ENCODE measurements around the gene RBM38. TPM values are rescaled to one million over a fixed set of nuclear protein-coding genes. Genes with fewer than 3 reads are reported as not detected.

The RBM38 gene
- total RNA-seq, 4 donors from 2014 or later = 11.0 to 16.0 (median 12.0) TPM

DNA sequence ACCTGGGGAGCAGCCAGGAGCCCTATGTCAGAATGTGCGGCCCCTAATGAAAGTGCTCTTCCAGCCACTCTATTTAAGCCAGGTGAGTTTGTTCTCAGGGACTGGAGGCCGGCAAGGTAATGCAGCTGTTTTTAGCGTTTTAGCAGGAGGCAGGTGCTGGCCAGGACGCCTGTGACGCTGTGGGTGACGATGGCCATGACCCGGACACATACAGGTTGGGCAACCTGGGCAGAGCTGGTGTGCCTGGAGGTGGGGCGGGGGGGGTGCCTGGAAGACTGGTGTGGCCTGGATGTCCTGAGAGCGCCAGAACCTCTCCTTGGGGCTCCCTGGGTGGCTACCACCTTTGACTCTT, 51.7 kb downstream of the RBM38 start:
- H3K9me3 ChIP-seq = no peaks in the 10 kb centered on the region
- DNase-seq = no peak
- WGBS, 2 donors = 83 to 100% methylated on average over 2 to 9 of the region's 9 CpGs
- intact Hi-C loops (cut with DNase I) = no loop called here
- no peak overlapping the region for H3K4me3 ChIP-seq (replicated peaks in 1 of 3)
- no peak overlapping the region for H3K27ac ChIP-seq
- H3K4me1 ChIP-seq = peaks cover 23 to 32% of the 10 kb centered on the region in 2 donors
- no peaks in the 10 kb centered on the region for H3K36me3 ChIP-seq
- H3K27me3 ChIP-seq = no peaks in the 10 kb centered on the region
- TF ChIP-seq, protein P1, sequence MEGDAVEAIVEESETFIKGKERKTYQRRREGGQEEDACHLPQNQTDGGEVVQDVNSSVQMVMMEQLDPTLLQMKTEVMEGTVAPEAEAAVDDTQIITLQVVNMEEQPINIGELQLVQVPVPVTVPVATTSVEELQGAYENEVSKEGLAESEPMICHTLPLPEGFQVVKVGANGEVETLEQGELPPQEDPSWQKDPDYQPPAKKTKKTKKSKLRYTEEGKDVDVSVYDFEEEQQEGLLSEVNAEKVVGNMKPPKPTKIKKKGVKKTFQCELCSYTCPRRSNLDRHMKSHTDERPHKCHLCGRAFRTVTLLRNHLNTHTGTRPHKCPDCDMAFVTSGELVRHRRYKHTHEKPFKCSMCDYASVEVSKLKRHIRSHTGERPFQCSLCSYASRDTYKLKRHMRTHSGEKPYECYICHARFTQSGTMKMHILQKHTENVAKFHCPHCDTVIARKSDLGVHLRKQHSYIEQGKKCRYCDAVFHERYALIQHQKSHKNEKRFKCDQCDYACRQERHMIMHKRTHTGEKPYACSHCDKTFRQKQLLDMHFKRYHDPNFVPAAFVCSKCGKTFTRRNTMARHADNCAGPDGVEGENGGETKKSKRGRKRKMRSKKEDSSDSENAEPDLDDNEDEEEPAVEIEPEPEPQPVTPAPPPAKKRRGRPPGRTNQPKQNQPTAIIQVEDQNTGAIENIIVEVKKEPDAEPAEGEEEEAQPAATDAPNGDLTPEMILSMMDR (IDR thresholded peaks at IDR 0.05) = no peak
- no peak for TF ChIP-seq POLR2A (IDR thresholded peaks at IDR 0.05)

DNA sequence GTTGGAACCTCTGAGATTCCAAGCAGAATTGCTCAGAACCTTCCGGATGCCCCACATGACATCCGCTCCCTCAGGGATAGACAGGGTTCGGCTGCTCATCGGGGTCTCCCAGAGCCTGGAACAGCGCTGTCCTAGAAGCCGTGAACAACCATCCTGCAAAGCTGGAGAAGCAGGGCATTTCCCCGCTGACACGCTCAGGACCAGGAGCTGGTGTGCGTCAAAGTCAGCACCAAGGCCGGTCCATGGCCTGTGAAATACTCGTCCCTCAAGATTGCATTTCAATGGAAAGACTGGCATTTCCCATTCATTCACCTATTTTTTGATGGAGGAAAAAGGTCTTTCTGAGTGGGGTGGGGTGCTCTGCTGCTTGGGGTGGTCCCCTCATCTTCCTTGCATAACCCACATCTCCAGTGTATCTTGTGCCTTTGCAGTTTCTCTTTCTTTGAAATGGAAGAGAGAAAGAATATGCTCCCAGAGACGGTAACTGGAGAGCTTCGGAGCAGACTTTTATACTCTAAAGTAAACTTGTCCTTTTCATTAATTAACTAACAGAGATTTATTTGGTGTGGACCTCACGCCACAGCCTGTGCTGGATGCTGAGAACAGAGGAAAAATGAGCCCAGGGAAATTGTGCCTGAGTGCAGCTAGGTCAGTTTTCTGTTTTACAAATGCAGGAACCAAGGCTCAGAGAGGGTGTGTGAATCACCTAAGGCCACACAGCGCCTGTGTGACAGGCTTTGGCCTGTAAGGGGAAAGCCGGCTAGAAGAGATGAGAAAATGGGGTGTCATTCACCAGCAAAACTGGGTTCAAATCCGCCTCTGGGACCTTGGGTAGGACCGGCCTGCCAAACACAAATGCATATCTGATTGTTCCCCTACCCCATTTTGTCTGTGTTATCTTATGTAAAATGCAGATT, 52.4 kb downstream of the RBM38 start:
- no peak overlapping the region for H3K4me3 ChIP-seq (replicated peaks in 1 of 3)
- no peak overlapping the region for H3K27ac ChIP-seq
- no peaks in the 10 kb centered on the region for H3K27me3 ChIP-seq
- intact Hi-C loops (cut with DNase I) = no loop called here
- TF ChIP-seq, protein P1 (IDR thresholded peaks at IDR 0.05) = no peak
- TF ChIP-seq POLR2A (IDR thresholded peaks at IDR 0.05) = no peak
- WGBS, 2 donors = 86 to 93% methylated on average over 18 of the region's 18 CpGs
- H3K9me3 ChIP-seq = no peaks in the 10 kb centered on the region
- peaks cover 18 to 25% of the 10 kb centered on the region in 2 donors for H3K4me1 ChIP-seq
- DNase-seq = no peak
- no peaks in the 10 kb centered on the region for H3K36me3 ChIP-seq

DNA sequence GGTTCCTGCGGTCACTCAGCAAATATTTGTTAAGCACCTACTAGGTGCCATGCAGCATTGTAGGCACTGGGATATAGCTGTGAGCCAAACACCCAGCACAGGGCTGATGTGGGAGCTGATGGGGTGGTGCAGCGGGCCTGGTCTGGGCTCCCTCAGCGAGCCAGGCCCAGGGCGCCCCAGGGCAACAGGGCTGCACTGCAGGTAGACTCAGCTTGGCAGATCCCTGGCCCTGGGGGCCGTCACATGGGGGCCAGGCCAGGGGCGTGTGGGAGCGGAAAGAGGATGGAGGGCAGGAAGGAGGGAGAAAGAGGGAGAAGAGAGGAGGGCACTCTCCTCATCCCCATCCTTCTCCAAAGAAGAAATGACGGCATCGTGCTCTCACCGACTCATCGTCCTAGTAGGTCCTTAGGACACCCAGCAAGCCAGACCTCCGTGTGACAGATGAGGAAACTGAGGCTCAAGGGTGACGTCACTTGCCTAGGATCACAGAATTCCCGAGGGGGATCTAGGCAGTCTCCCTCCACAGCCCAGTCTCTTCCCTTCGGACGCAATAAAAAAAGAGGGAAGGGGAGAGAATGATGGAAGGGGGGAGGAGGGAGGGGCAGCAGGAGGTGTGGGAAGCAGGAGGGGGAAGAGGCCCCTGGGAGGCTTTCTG, 53.3 kb downstream of the RBM38 start:
- intact Hi-C loops (cut with DNase I) = no loop called here
- Histone ChIP-seq H3K36me3 (no peaks in the 10 kb centered on the region), H3K4me1 (peaks cover 15 to 21% of the 10 kb centered on the region in 2 donors), H3K27ac (no peak overlapping the region), H3K9me3 (no peaks in the 10 kb centered on the region), H3K4me3 (replicated peaks in 1 of 3) (no peak overlapping the region), H3K27me3 (no peaks in the 10 kb centered on the region)
- TF ChIP-seq, protein P1 (IDR thresholded peaks at IDR 0.05) = no peak
- TF ChIP-seq POLR2A (IDR thresholded peaks at IDR 0.05) = no peak
- 77 to 78% methylated on average over 16 of the region's 16 CpGs for WGBS, 2 donors
- no peak for DNase-seq

DNA sequence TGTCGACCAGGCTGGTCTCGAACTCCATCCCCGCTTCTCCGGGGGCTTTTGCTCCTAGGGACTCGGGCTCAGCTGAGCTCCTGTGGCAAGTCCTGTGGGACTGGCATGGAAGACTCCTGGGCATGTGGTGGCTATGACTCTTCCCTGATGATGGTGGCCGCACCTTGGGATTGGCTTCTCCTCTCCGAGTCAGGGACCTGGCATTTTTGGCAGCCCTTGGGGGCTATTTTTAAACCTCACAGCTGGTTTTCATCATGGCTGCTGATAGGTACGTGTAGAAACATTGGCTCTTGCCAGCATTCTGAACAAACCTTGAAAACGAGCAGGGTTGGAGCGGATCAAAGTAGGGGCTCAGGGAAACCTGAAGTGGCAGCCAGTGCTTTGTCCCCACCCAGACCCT, 54.1 kb downstream of the RBM38 start:
- 71 to 74% methylated on average over 10 of the region's 10 CpGs for WGBS, 2 donors
- intact Hi-C loops (cut with DNase I) = no loop called here
- H3K27ac ChIP-seq = no peak overlapping the region

More for the DNA sequence above, 54.1 kb downstream of the RBM38 start:
- H3K4me3 ChIP-seq (replicated peaks in 1 of 3) = no peak overlapping the region
- H3K36me3 ChIP-seq = no peaks in the 10 kb centered on the region
- no peak for TF ChIP-seq POLR2A (IDR thresholded peaks at IDR 0.05)
- TF ChIP-seq, protein P1 (IDR thresholded peaks at IDR 0.05) = no peak
- DNase-seq = no peak
- H3K27me3 ChIP-seq = no peaks in the 10 kb centered on the region
- H3K9me3 ChIP-seq = no peaks in the 10 kb centered on the region
- peaks cover 8 to 14% of the 10 kb centered on the region in 2 donors for H3K4me1 ChIP-seq

All from thyroid gland (tissue), 4 donors.